Activated T-cell treated with anti-CD3 and anti-CD28 coated beads, Interleukin-2, amount 50 U/mL, for 48 hours (primary cell): Measurements from ENCODE around the gene CFAP43.

Source experiments
- DNase-seq, 2 experiments: peaks; one replicate each; pipeline ENCODE4 v3.0.0-alpha.2; 2020

The CFAP43 gene

DNA sequence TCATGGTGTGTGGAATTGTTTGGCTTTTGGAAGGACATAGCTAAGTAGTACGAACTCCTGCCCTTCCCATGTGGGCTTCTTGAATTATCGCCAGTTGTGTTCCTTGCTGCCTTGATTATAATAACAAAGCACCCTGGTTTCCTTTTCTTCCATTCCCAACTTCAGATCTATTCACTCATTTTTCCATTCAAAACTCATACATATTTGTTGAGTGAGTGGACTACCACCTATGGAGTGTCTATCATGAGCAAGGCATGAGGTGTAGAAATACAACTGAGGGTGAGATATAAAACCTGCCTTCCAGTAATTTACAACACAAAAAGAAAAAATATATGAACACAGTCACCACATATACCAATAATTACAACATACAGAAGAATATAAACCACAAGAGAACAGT is 141.6 kb downstream of the CFAP43 start:
- no peak for DNase-seq

DNA sequence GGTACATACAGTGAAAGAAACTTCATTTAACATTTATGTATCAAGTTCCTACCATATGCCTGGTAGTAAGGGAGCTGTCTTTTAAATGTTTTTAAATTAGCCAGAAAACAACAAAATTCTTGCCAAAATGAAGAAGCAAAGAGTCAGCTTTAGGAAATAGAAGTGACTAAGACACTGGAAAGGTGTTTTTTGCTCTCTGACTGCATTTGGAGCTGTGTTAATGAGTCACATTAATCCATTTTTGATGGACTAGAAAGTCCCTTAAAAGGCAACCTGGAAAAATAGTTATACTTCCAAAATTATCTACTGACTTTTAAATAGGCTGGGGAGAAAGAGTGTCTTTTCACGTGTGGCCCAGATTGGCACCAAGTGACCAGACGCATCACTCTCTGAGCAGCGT is 142.5 kb downstream of the CFAP43 start:
- no peak for DNase-seq

DNA sequence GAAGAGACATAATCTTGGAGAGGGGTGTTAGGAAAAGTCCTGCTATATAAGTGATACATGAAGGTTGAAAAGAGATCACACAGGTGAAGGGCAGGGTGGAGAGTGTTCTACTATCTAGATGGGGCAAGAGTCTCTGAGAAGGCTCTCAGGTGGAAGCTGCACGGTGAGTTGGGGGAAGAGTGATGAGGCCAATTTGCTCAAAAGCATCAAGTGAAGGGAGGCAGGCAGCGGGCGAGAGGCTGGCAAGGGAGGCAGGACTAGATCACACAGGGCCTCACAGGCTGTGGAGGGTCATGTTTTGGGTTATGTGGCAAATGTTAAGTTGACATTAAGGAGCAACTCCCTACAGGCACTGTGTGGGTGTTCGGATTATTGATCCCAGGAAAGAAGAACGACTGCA is 143.9 kb downstream of the CFAP43 start:
- DNase-seq, result no peak

DNA sequence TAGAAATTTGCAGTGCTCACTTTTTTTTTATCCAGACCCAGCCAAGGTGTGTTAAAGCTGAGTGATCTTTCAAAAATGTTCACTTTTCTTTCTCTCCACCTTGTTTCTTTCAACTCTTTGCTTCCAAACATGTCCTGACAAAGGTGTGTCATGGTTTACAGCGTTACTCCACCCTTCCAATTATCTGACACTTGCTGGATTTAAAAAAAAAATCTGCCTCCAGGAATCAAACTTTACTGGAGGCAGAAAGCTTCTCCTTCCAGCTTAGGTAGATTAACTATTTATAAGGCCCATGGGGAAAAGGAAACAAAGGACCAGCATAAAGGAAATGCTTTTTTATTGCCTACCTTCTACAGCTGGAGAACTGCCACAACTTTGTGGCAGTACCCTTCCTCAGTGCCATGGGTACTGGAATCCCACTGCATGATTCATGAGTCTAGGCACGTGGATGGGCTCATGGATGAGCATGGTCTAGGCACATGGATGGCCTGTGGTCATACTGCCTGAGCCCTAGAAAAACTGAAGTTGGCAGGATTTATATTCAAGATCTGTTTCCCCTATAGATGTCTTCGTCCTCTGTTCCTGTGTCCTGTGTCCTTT is 146.3 kb downstream of the CFAP43 start, which contains the start of gene COL17A1:
Gene COL17A1 (minus strand): TSS at position 80 of the 600 bp plus-strand sequence. CDS start 5,207 bp downstream, outside the sequence.
- DNase-seq, result no peak

DNA sequence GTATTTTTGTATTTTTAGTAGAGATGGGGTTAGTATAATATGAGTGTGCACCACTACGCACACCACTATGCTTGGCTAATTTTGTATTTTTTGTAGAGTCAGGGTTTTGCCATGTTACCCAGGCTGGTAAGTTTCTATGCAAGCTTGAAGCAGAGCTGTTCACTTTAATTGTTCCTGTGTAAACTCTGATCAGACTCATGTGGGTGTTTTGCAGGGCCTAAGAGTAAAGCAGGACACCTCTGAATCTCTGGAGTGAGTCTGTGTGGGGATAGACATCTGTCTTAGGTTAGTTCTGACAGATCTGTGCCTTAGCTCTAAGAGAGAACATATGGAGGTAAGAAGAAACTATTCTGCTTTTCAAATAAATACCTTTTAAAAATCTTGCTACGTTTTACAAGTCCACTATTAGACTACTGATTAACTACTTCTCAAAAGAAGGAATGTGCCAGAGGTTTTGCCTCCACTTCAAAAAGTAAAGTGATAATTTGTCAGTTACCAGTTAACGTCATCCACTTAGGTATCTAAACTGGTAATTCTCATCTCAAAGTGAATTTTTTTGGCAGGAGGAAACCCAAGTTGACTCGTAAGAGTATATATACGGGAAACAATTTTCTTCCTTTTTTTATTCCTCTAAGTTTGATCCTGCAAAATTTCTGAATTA is 147.6 kb downstream of the CFAP43 start:
- DNase-seq, result no peak

DNA sequence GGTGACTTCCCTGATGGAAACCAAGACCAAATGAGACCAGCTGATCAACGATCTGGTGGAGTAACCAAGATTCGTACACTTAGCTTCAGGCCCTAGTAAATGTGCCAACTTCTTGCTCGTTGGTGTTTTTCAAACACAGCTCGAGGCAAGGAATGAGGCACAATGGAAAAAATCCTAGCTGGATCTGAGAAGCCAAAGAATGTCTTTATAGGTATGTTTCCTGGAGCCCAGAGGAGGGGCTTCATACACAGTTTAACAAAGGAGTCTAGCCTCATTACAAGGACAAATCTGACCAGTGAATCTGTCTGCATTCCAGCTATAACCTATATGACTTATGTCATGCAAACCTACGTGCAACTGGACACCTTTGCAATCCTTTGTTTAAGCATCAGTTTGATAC is 150.2 kb downstream of the CFAP43 start:
- DNase-seq, result no peak

DNA sequence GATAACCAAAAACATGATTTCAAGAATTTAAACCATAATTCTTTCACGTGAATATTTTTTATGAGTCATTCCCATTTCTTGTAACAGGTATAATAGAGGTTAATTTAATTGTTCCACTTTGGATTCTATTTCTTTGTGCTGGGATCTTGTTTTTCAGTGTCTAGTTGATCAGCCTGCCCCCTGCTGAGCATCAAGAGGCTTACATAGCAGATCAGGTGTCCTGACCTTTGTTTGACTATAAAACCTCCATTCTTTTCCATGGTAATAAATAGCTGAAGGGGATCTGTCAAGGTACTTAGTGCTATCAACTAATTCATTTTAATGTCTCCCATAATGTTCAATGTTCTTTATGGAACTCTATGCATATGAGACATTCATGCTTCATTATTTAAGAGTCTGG is 151.4 kb downstream of the CFAP43 start:
- DNase-seq, result no peak
